Neural progenitor cell (in vitro differentiated cells): ENCODE results near the gene ABHD15. TPM values are rescaled to one million over a fixed set of nuclear protein-coding genes. Genes with fewer than 3 reads are reported as not detected.

Experiments
- DNase-seq: peaks from one replicate; pipeline ENCODE4 v3.0.0-alpha.2; 2016; ENCODE audit warnings: low spot score
- H2AFZ ChIP-seq: fragments of 200-600 bp; sonication (generic); replicated peaks from 2 replicates; pipeline ENCODE4 v1.6.1; 2016; ENCODE audit warnings: antibody characterized with exemption
- H3F3A ChIP-seq: fragments of 200-600 bp; sonication (generic); 2 replicates; pipeline ENCODE4 v1.6.1; 2016; ENCODE audit warnings: antibody characterized with exemption, low read depth
- H3K27ac ChIP-seq: fragments of 200-600 bp; sonication (generic); 2 replicates; pipeline ENCODE4 v1.5.1; 2016; ENCODE audit warnings: mild to moderate bottlenecking
- H3K27me3 ChIP-seq: fragments of 200-600 bp; sonication (generic); 2 replicates; pipeline ENCODE4 v1.6.1; 2016; ENCODE audit warnings: mild to moderate bottlenecking, moderate library complexity
- H3K36me3 ChIP-seq: fragments of 200-600 bp; sonication (generic); 2 replicates; pipeline ENCODE4 v1.5.1; 2016
- H3K4me1 ChIP-seq: fragments of 200-600 bp; sonication (generic); 2 replicates; pipeline ENCODE4 v1.6.1; 2016; ENCODE audit warnings: mixed run types
- H3K4me2 ChIP-seq: fragments of 200-600 bp; sonication (generic); 2 replicates; pipeline ENCODE4 v1.6.1; 2016
- H3K4me3 ChIP-seq: fragments of 200-600 bp; sonication (generic); 2 replicates; pipeline ENCODE4 v1.5.1; 2016
- H3K79me2 ChIP-seq: fragments of 200-600 bp; sonication (generic); 2 replicates; pipeline ENCODE4 v1.6.1; 2016; ENCODE audit warnings: low read depth
- H3K9ac ChIP-seq: fragments of 200-600 bp; sonication (generic); 2 replicates; pipeline ENCODE4 v1.6.1; 2016
- H3K9me3 ChIP-seq: fragments of 200-600 bp; sonication (generic); 2 replicates; pipeline ENCODE4 v1.5.1; 2016; ENCODE audit warnings: low read depth
- H4K20me1 ChIP-seq: fragments of 200-600 bp; sonication (generic); 2 replicates; pipeline ENCODE4 v1.6.1; 2016; ENCODE audit warnings: low read depth
- H3K27ac Mint-ChIP-seq: 3 replicates; pipeline ENCODE4 v1.8.0; 2021; ENCODE audit warnings: mixed read lengths
- H3K27me3 Mint-ChIP-seq: 2 replicates; pipeline ENCODE4 v1.8.0; 2022; ENCODE audit warnings: low read depth, mild to moderate bottlenecking, inconsistent platforms, moderate library complexity, mixed read lengths; ENCODE audit not compliant: insufficient read depth
- H3K36me3 Mint-ChIP-seq: 3 replicates; pipeline ENCODE4 v1.8.0; 2021; ENCODE audit warnings: mixed read lengths
- H3K4me1 Mint-ChIP-seq: 3 replicates; pipeline ENCODE4 v1.8.0; 2021; ENCODE audit warnings: mixed read lengths
- H3K4me3 Mint-ChIP-seq: 3 replicates; pipeline ENCODE4 v1.8.0; 2021; ENCODE audit warnings: mild to moderate bottlenecking, moderate library complexity, mixed read lengths
- H3K9me3 Mint-ChIP-seq: 3 replicates; pipeline ENCODE4 v1.8.0; 2020; ENCODE audit warnings: mixed read lengths
- CTCF ChIP-seq: fragments of 200-600 bp; sonication (generic); IDR thresholded peaks from 2 replicates; pipeline ENCODE4 v1.5.1; 2017; ENCODE audit warnings: antibody characterized with exemption, mild to moderate bottlenecking
- EZH2 ChIP-seq: fragments of 200-600 bp; sonication (generic); IDR thresholded peaks from 2 replicates; pipeline ENCODE4 v1.6.1; 2017; ENCODE audit warnings: antibody characterized with exemption, mild to moderate bottlenecking, moderate library complexity
- EZH2phosphoT487 ChIP-seq: fragments of 200-600 bp; sonication (generic); IDR thresholded peaks from 2 replicates; pipeline ENCODE4 v1.6.1; 2017; ENCODE audit warnings: antibody characterized with exemption
- total RNA-seq: library from RNA; depleted of rRNA; stranded (reverse); fragments of >200 nt; gene quantifications from 2 replicates; pipeline ENCODE4 v1.2.3, GENCODE V29; 2015; ENCODE audit warnings: low replicate concordance

ABHD15 gene
- total RNA-seq, 1 donor from 2014 or later: 2.5 TPM

DNA sequence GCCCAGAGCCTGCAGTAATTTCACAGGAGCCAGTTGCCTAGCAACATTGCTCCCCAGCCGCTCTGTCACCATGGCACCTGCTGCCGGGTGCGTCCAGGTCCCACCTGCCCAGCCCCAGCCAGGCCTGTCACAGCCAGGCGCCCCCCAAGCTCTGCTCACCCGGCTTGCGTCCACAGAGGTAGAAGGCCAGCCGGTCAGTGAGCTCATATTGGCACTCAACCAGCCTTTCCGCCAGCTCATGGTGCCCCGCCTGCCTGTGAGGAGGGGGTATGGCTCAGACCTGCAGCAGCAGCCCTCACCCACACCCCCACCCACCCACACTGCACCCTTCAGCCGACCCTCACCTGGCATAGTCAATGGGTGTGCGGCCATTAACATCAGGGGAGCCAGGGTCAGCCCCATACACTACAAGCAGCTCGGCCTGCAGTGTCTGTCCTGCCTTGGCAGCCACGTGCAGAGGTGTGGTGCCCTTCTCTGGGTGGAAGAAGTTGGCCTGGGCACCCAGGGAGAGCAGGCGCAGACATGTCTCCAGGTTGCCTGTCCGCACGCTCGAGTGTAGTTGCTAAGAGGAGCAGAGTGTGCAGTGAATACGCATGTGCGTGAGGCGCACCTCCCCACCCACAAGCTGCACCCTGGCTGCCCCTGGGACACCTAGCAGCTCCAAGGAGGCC, 14.9 kb upstream of the ABHD15 start:
- no peak overlapping the region for H2AFZ ChIP-seq
- no peak overlapping the region for H3K4me2 ChIP-seq
- H3K27me3 ChIP-seq: no peaks in the 10 kb centered on the region
- no peak overlapping the region for H3K9ac ChIP-seq
- H3K4me3 ChIP-seq: no peak overlapping the region
- Mint-ChIP-seq H3K9me3 (no peaks in the 10 kb centered on the region), H3K36me3 (peaks cover 4% of the 10 kb centered on the region), H3K27ac (no peak overlapping the region), H3K4me3 (no peak overlapping the region), H3K27me3 (peaks cover 8% of the 10 kb centered on the region), H3K4me1 (peaks cover 19% of the 10 kb centered on the region)
- TF ChIP-seq EZH2phosphoT487 (no peak), EZH2 (no peak), CTCF (no peak)
- H3K36me3 ChIP-seq: no peaks in the 10 kb centered on the region
- no peaks in the 10 kb centered on the region for H3K9me3 ChIP-seq
- H3K27ac ChIP-seq: no peak overlapping the region
- H4K20me1 ChIP-seq: peaks cover 61% of the 10 kb centered on the region
- H3F3A ChIP-seq: peaks cover 12% of the 10 kb centered on the region
- peaks cover 38% of the 10 kb centered on the region for H3K79me2 ChIP-seq
- peaks cover 15% of the 10 kb centered on the region for H3K4me1 ChIP-seq
- DNase-seq: no peak

- peaks cover 19% of the 10 kb centered on the region for H3K4me1 Mint-ChIP-seq
- H3K9ac ChIP-seq: no peak overlapping the region
- H4K20me1 ChIP-seq: peaks cover 51% of the 10 kb centered on the region
- no peak overlapping the region for H3K27ac ChIP-seq
- H3K4me1 ChIP-seq: peaks cover 11% of the 10 kb centered on the region
- no peaks in the 10 kb centered on the region for H3K9me3 ChIP-seq
- H3K27ac Mint-ChIP-seq: no peak overlapping the region
- peaks cover 22% of the 10 kb centered on the region for H3K79me2 ChIP-seq
- TF ChIP-seq CTCF (peak; percentile 79), EZH2 (no peak)
- peaks cover 10% of the 10 kb centered on the region for H3K27me3 Mint-ChIP-seq
- no peaks in the 10 kb centered on the region for H3K9me3 Mint-ChIP-seq
- peaks cover 6% of the 10 kb centered on the region for H3K36me3 Mint-ChIP-seq
- peak; percentile 89 for DNase-seq
- H3K4me3 ChIP-seq: no peak overlapping the region
- no peak overlapping the region for H3K4me2 ChIP-seq
- H3F3A ChIP-seq: peaks cover 12% of the 10 kb centered on the region
- H3K36me3 ChIP-seq: no peaks in the 10 kb centered on the region
- H2AFZ ChIP-seq: no peak overlapping the region
- H3K4me3 Mint-ChIP-seq: peak overlapping the region; percentile 57
- H3K27me3 ChIP-seq: no peaks in the 10 kb centered on the region
These were observed 13.3 kb upstream of the ABHD15 start for GRCh38 chr17:29579866-29580771.

DNA sequence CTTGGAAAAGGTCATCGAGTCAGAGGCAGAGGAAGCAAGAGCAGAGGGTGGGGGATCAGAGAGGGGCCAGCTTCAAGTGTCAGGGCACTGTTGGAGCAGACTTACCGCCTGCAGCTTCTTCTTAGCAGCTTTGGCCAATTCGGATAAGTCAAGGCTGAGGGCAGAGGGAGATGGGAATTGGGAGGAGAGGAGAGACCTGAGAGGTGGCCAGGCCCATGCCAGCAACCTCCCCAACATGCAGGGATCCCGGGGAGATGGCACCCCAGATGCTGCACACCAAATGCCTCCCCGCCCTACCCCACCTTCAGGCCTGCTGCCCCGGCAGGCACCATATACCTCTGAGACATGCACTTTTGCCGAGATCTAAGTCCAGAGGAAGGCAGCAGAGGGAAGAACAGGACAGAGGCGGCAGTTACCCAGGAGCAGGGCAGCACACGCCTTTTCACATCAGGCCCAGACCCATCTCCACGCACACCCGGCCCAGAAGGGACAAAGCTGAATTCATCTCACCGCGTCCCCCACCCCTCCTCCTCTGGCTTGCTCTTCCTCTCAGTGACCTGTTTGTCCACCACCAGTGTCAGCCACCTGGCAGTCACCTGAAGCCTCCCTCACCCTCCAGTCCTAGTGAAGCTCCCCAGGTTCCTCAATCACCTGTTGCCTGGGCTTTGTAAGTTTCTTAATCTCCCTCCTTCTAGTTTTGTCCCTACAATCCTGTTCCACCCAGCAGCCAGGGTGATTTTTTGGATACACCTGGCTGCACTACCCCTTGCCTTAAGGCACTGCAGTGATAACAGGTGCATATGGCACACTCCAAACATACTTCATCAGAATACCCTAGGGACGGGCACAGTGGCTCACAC, 12.0 kb upstream of the ABHD15 start:
- H3K27ac ChIP-seq: no peak overlapping the region
- H3K9me3 Mint-ChIP-seq: no peaks in the 10 kb centered on the region
- H3K79me2 ChIP-seq: peaks cover 9% of the 10 kb centered on the region
- H3K36me3 Mint-ChIP-seq: peaks cover 6% of the 10 kb centered on the region
- no peaks in the 10 kb centered on the region for H3K4me1 ChIP-seq
- H3K36me3 ChIP-seq: no peaks in the 10 kb centered on the region
- no peaks in the 10 kb centered on the region for H3K9me3 ChIP-seq
- H3K4me3 Mint-ChIP-seq: no peak overlapping the region
- H3K4me1 Mint-ChIP-seq: peaks cover 9% of the 10 kb centered on the region
- H3K27me3 Mint-ChIP-seq: peaks cover 5% of the 10 kb centered on the region
- no peak overlapping the region for H2AFZ ChIP-seq
- H3F3A ChIP-seq: peaks cover 12% of the 10 kb centered on the region
- no peak overlapping the region for H3K4me2 ChIP-seq
- peaks cover 49% of the 10 kb centered on the region for H4K20me1 ChIP-seq
- H3K4me3 ChIP-seq: no peak overlapping the region
- H3K27me3 ChIP-seq: no peaks in the 10 kb centered on the region
- no peak for DNase-seq
- H3K9ac ChIP-seq: no peak overlapping the region
- no peak overlapping the region for H3K27ac Mint-ChIP-seq
- TF ChIP-seq EZH2 (no peak), CTCF (no peak), EZH2phosphoT487 (no peak)
